Suppressor macrophage (primary cell): ENCODE results near the gene FPR2.

Experiments used
- DNase-seq, 4 experiments: peaks; one replicate each; pipeline ENCODE4 v3.0.0-alpha.2; 2020 to 2022
- total RNA-seq, 17 experiments: gene quantifications; one replicate each; lab custom pipeline; 2026; ENCODE audit warnings: mixed read lengths in 6 of 17, inconsistent platforms in 3 of 17; lab: John Stamatoyannopoulos, UW

Gene FPR2
- 1.7 to 27.4 (median 6.6) reads per million in 17 experiments for total RNA-seq

GRCh38 chr19:51760697-51761356 is at the start of gene FPR2:
FPR2 (plus strand) TSS chr19:51761180; CDS start chr19:51768659, 7,479 bp downstream.
- peak in 3 of 4 experiments; percentile 48 to 56 (median 54) for DNase-seq

- no peak for DNase-seq
These were observed 49.3 kb upstream of the FPR2 start for GRCh38 chr19:51711702-51712101.

- peak in 2 of 4 experiments; percentile 26 to 33 for DNase-seq
These were observed 48.4 kb upstream of the FPR2 start for GRCh38 chr19:51712461-51713081.

- DNase-seq = no peak
These were observed 47.4 kb upstream of the FPR2 start for GRCh38 chr19:51713319-51714285.

GRCh38 chr19:51714848-51715247 is 46.1 kb upstream of the FPR2 start:
- peak in 3 of 4 experiments; percentile 19 to 50 (median 45) for DNase-seq

GRCh38 chr19:51715850-51716249 is 45.1 kb upstream of the FPR2 start:
- DNase-seq = no peak

GRCh38 chr19:51716925-51717324 is 44.1 kb upstream of the FPR2 start:
- DNase-seq = no peak

- DNase-seq = no peak
These were observed 41.6 kb upstream of the FPR2 start for GRCh38 chr19:51719251-51719988.

- DNase-seq = no peak
These were observed 39.1 kb upstream of the FPR2 start for GRCh38 chr19:51721905-51722304.

GRCh38 chr19:51722492-51722891 is 38.5 kb upstream of the FPR2 start:
- no peak for DNase-seq

GRCh38 chr19:51724543-51724942 is 36.4 kb upstream of the FPR2 start:
- DNase-seq = no peak

GRCh38 chr19:51726049-51726448 is 34.9 kb upstream of the FPR2 start:
- no peak for DNase-seq

- DNase-seq = no peak
These were observed 33.6 kb upstream of the FPR2 start for GRCh38 chr19:51727349-51727880.

- DNase-seq = no peak
These were observed 31.2 kb upstream of the FPR2 start for GRCh38 chr19:51729781-51730180.

- no peak for DNase-seq
These were observed 27.0 kb upstream of the FPR2 start for GRCh38 chr19:51733742-51734522.

- peak; percentile 95 to 99 (median 98) for DNase-seq
These were observed 25.1 kb upstream of the FPR2 start for GRCh38 chr19:51735759-51736449.

- no peak for DNase-seq
These were observed 23.6 kb upstream of the FPR2 start for GRCh38 chr19:51737389-51737788.

- DNase-seq = no peak
These were observed 23.1 kb upstream of the FPR2 start for GRCh38 chr19:51737924-51738323.

- DNase-seq = peak in 2 of 4 experiments; percentile 21 to 27
These were observed 22.5 kb upstream of the FPR2 start for GRCh38 chr19:51738523-51738922.

GRCh38 chr19:51739466-51740213 is 21.3 kb upstream of the FPR2 start:
- peak in 2 of 4 experiments; percentile 32 to 36 for DNase-seq
